OCI-LY7 (cell line): ENCODE results near the gene PTPRJ. TPM values are rescaled to one million over a fixed set of nuclear protein-coding genes. Genes with fewer than 3 reads are reported as not detected.

Experiments used
- BruUV-seq: library from RNA; stranded (reverse); fragments of 400-500 nt; replicated peaks from 2 replicates; lab custom pipeline; 2021; lab: Mats Ljungman, UMichigan
- CTCF ChIA-PET: fragments of 300-600 bp; sonication (Branson Sonifier 250); formaldehyde crosslinking; loops from one replicate; lab custom pipeline; 2022; ENCODE audit warnings: antibody characterized with exemption; ENCODE audit not compliant: unreplicated experiment; lab: Charles Lee
- POLR2A ChIA-PET: fragments of 300-600 bp; sonication (Branson Sonifier 250); formaldehyde crosslinking; loops from one replicate; lab custom pipeline; 2022; ENCODE audit warnings: antibody characterized with exemption; lab: Charles Lee
- DNase-seq: peaks from one replicate; pipeline ENCODE4 v3.0.0-alpha.2; 2015; ENCODE audit warnings: low spot score
- H2AFZ ChIP-seq: fragments of 200-600 bp; sonication (generic), shearing (Covaris generic); 2 replicates; pipeline ENCODE4 v1.6.1; 2014; ENCODE audit warnings: mild to moderate bottlenecking, antibody characterized with exemption, low read length, moderate library complexity
- H3K27ac ChIP-seq: fragments of 200-600 bp; sonication (generic); 2 replicates; pipeline ENCODE4 v1.5.1; 2014; ENCODE audit warnings: mixed run types, low read depth, mild to moderate bottlenecking, moderate library complexity, low read length, inconsistent platforms; ENCODE audit not compliant: poor library complexity, severe bottlenecking
- H3K36me3 ChIP-seq: fragments of 200-600 bp; sonication (generic); 2 replicates; pipeline ENCODE4 v1.6.1; 2014; ENCODE audit warnings: mild to moderate bottlenecking, antibody characterized with exemption, low read length, moderate library complexity, mixed read lengths; ENCODE audit not compliant: insufficient read depth
- H3K4me1 ChIP-seq: fragments of 200-600 bp; sonication (generic); 2 replicates; pipeline ENCODE4 v1.5.1; 2014; ENCODE audit warnings: mild to moderate bottlenecking, low read length; ENCODE audit not compliant: insufficient read depth, poor library complexity, severe bottlenecking
- H3K4me2 ChIP-seq: fragments of 200-600 bp; sonication (generic); 2 replicates; pipeline ENCODE4 v1.6.1; 2014; ENCODE audit warnings: mild to moderate bottlenecking, low read length
- H3K4me3 ChIP-seq: fragments of 200-600 bp; sonication (generic); 2 replicates; pipeline ENCODE4 v1.5.1; 2014; ENCODE audit warnings: mild to moderate bottlenecking, low read depth, low read length; ENCODE audit not compliant: poor library complexity, severe bottlenecking
- H3K79me2 ChIP-seq: fragments of 200-600 bp; sonication (generic); 2 replicates; pipeline ENCODE4 v1.6.1; 2016; ENCODE audit warnings: low read depth, mild to moderate bottlenecking, low read length, moderate library complexity, mixed read lengths; ENCODE audit not compliant: insufficient read depth
- H3K9me2 ChIP-seq: fragments of 200-600 bp; sonication (generic); 2 replicates; pipeline ENCODE4 v1.6.1; 2016; ENCODE audit warnings: mild to moderate bottlenecking, low read length, mixed read lengths; ENCODE audit not compliant: insufficient read depth
- H3K9me3 ChIP-seq: fragments of 200-600 bp; sonication (generic); 2 replicates; pipeline ENCODE4 v1.6.1; 2014; ENCODE audit warnings: mild to moderate bottlenecking, mixed run types, low read length, mixed read lengths
- H4K20me1 ChIP-seq: fragments of 200-600 bp; sonication (generic); 2 replicates; pipeline ENCODE4 v1.6.1; 2014; ENCODE audit warnings: mild to moderate bottlenecking, antibody characterized with exemption, low read length, moderate library complexity, mixed read lengths; ENCODE audit not compliant: insufficient read depth
- EZH2phosphoT487 ChIP-seq: fragments of 200-600 bp; sonication (generic); IDR thresholded peaks from 2 replicates; pipeline ENCODE4 v1.6.1; 2018; ENCODE audit warnings: low read depth, borderline replicate concordance, mild to moderate bottlenecking, mixed run types, antibody characterized with exemption, low read length, moderate library complexity, mixed read lengths
- intact Hi-C: fragments of 100-400 bp; cut with micrococcal nuclease; formaldehyde crosslinking; loops from one replicate; pipeline ENCODE4 v1.10.0; 2022; ENCODE audit not compliant: unreplicated experiment
- total RNA-seq, 2 experiments: library from RNA; depleted of rRNA in 1 of 2; stranded (reverse); fragments of >200 nt in 1 of 2; shearing (Covaris generic) in 1 of 2; gene quantifications; 2 replicates each; pipeline ENCODE4 v1.2.3, GENCODE V29; 2014 to 2022
- TF ChIP-seq, protein P1 (sequence below): fragments of 200-600 bp; sonication (generic); conservative IDR thresholded peaks from 2 replicates; pipeline ENCODE4 v1.5.1; 2014; ENCODE audit warnings: mild to moderate bottlenecking, antibody characterized with exemption, low read length, moderate library complexity, mixed read lengths

PTPRJ gene
- total RNA-seq, 2 experiments from 2014 or later = 5.4 to 28.3 TPM

DNA sequence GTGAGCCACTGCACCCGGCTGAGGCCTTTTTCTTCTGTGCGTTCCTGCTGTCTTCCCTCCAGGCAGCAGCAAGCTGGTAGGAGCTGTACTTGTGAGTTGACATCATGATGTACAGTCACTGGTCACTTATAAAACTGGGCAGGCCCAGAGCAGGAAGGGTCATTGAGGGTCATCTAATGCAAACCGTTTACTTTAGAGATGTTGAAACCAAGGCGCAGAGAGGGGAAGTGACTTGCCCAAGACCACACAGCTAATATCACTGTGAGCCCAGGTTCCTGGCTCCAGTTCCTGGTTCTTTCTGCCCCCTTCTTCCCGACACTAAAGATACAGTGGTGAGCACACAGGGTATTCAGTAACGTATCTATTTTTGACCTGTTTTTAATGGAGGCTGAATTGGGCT lies 27.3 kb downstream of the PTPRJ start:
- Histone ChIP-seq H3K27ac (no peak overlapping the region), H4K20me1 (no peaks in the 10 kb centered on the region), H3K9me3 (no peaks in the 10 kb centered on the region), H3K9me2 (no peaks in the 10 kb centered on the region), H3K4me2 (no peak overlapping the region), H2AFZ (no peak overlapping the region), H3K79me2 (peaks cover 13% of the 10 kb centered on the region; the same call in 1 of the 2 replicates), H3K4me1 (peaks cover 68% of the 10 kb centered on the region), H3K4me3 (no peak overlapping the region), H3K36me3 (no peaks in the 10 kb centered on the region)
- no TSS peak for BruUV-seq
- no peak for DNase-seq
- POLR2A ChIA-PET = interaction anchor here (0.6 to 7.8 kb wide), 4 partner anchors 12 to 69 kb away, joined by 3 to 91 read pairs (median 3); no protein-coding TSS in a partner anchor
- CTCF ChIA-PET = no interaction called here
- TF ChIP-seq, protein P1, sequence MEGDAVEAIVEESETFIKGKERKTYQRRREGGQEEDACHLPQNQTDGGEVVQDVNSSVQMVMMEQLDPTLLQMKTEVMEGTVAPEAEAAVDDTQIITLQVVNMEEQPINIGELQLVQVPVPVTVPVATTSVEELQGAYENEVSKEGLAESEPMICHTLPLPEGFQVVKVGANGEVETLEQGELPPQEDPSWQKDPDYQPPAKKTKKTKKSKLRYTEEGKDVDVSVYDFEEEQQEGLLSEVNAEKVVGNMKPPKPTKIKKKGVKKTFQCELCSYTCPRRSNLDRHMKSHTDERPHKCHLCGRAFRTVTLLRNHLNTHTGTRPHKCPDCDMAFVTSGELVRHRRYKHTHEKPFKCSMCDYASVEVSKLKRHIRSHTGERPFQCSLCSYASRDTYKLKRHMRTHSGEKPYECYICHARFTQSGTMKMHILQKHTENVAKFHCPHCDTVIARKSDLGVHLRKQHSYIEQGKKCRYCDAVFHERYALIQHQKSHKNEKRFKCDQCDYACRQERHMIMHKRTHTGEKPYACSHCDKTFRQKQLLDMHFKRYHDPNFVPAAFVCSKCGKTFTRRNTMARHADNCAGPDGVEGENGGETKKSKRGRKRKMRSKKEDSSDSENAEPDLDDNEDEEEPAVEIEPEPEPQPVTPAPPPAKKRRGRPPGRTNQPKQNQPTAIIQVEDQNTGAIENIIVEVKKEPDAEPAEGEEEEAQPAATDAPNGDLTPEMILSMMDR = no peak
- no peak for TF ChIP-seq EZH2phosphoT487
- intact Hi-C loops = no loop called here

DNA sequence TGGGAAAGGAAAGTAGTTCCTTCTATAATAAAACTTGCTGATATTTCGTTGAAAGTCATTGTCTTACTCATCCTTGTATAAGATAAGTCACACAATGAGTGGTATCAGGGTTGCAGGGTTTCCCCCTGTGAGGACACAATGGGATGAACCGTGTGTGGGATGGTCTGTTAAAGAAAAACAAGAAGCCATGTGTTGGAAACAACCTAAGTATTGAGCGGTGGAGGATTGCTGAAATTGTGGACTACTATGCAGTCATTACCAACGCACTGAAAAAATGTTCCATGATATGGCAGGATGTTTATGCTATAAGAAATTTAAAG lies 28.6 kb downstream of the PTPRJ start:
- no peak for DNase-seq
- BruUV-seq = no TSS peak
- ChIA-PET CTCF (no interaction called here), POLR2A (interaction anchor here (1.9 kb wide), 1 partner anchor 9 kb away, joined by 10 read pairs; no protein-coding TSS in a partner anchor)
- Histone ChIP-seq H3K79me2 (0 out of 2 replicates have a peak, but pooled peaks cover 4% of the 10 kb centered on the region), H3K4me2 (no peak overlapping the region), H2AFZ (no peak overlapping the region), H3K4me3 (no peak overlapping the region), H3K27ac (no peak overlapping the region), H3K4me1 (peaks cover 68% of the 10 kb centered on the region), H3K36me3 (no peaks in the 10 kb centered on the region), H3K9me3 (no peaks in the 10 kb centered on the region), H4K20me1 (no peaks in the 10 kb centered on the region), H3K9me2 (no peaks in the 10 kb centered on the region)
- intact Hi-C loops = no loop called here
- no peak for TF ChIP-seq EZH2phosphoT487
- TF ChIP-seq, protein P1 = no peak

DNA sequence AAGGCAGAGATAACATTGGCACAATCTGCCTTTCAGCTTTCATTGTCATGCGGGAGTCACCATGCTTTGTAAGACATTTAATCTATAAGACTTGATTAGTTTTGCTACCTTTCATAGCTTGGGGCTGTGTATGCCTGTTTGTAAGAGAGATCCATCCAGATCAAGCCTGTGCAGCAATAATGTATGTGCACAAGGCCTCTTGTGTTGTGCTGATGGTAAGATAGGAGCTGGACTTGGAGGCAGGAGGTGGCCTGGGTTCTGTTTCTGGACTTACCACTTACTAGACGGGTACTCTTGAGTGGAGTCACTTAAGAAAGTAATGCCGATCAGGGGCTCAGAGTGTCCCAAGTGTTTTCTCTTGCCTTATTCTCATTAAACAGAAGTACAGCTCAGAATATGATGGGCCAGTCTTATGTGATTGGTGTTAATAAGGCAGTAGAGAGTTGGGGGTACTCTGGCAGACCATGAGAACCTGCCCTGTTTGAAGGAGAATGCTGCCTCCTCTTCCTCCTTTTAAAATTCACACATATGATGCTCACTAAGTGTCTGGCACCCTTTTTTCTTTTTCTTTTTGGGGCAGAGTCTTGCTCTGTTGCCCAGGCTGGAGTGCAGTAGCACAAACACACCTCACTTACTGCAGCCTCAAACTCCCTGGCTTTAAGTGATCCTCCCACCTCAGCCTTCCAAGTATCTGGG lies 30.9 kb downstream of the PTPRJ start:
- no peak overlapping the region for H2AFZ ChIP-seq
- DNase-seq = no peak
- no peaks in the 10 kb centered on the region for H3K36me3 ChIP-seq
- H3K27ac ChIP-seq = no peak overlapping the region
- H3K4me3 ChIP-seq = no peak overlapping the region
- H3K9me2 ChIP-seq = no peaks in the 10 kb centered on the region
- POLR2A ChIA-PET = interaction anchor here (0.7 to 1.2 kb wide), 4 partner anchors 8 to 64 kb away, joined by 3 to 4 read pairs (median 4); no protein-coding TSS in a partner anchor
- H3K4me1 ChIP-seq = peaks cover 68% of the 10 kb centered on the region
- peak overlapping the region; percentile 66; the same call in 1 of the 2 replicates for H3K4me2 ChIP-seq
- 0 out of 2 replicates have a peak, but pooled peaks cover 4% of the 10 kb centered on the region for H3K79me2 ChIP-seq
- CTCF ChIA-PET = interaction anchor here (0.6 kb wide), 1 partner anchor 97 kb away, joined by 4 read pairs; no protein-coding TSS in a partner anchor
- TF ChIP-seq EZH2phosphoT487 = no peak
- TF ChIP-seq, protein P1 = no peak
- no TSS peak for BruUV-seq
- no peaks in the 10 kb centered on the region for H3K9me3 ChIP-seq
- intact Hi-C loops = loop anchor here (10.0 kb wide), 1 partner anchor 246 kb away; the partner anchor contains the start of gene FNBP4
- no peaks in the 10 kb centered on the region for H4K20me1 ChIP-seq
